CD4-positive, alpha-beta T cell (primary cell): ENCODE data around the gene ZNF81. TPM values are rescaled to one million over a fixed set of nuclear protein-coding genes. Genes with fewer than 3 reads are reported as not detected.

Experiments used
- ATAC-seq: fragments of 200-7000 bp; cut with Tn5 transposase; one replicate; pipeline ENCODE4 v1.10.0; 2022; ENCODE audit warnings: mild to moderate bottlenecking; ENCODE audit not compliant: poor library complexity
- CTCF ChIA-PET: fragments of 350-600 bp; sonication (Branson Sonifier 250); formaldehyde crosslinking; loops from one replicate; lab custom pipeline; 2021; ENCODE audit warnings: antibody characterized with exemption, inconsistent platforms; lab: Charles Lee
- POLR2A ChIA-PET: fragments of 350-600 bp; sonication (Branson Sonifier 250); formaldehyde crosslinking; loops from one replicate; lab custom pipeline; 2021; ENCODE audit warnings: antibody characterized with exemption, inconsistent platforms; lab: Charles Lee
- DNase-seq, 14 experiments: peaks; one replicate each; pipeline ENCODE4 v3.0.0-alpha.2; 2013 to 2020; ENCODE audit warnings: mixed read lengths in 2 of 14
- H3K27ac ChIP-seq, 2 donors: one replicate each; pipeline versions ENCODE4 v1.5.1 to v1.7.0; 2013; ENCODE audit warnings: low read length in 2 of 2, low read depth in 1 of 2, mild to moderate bottlenecking in 1 of 2
- H3K27me3 ChIP-seq, 2 experiments: 1 replicate in 1 of 2; 2 replicates in 1 of 2; pipeline versions ENCODE4 v1.6.1 to v1.7.0; 2013; ENCODE audit warnings: low read length in 2 of 2, control low read depth in 1 of 2, mild to moderate bottlenecking in 1 of 2, moderate library complexity in 1 of 2; ENCODE audit not compliant: insufficient read depth in 2 of 2, control insufficient read depth in 1 of 2
- H3K36me3 ChIP-seq: one replicate; pipeline ENCODE4 v1.6.1; 2013; ENCODE audit warnings: low read length, control low read depth; ENCODE audit not compliant: insufficient read depth
- H3K4me1 ChIP-seq: one replicate; pipeline ENCODE4 v1.6.1; 2013; ENCODE audit warnings: low read length, control low read depth; ENCODE audit not compliant: insufficient read depth
- H3K4me3 ChIP-seq: one replicate; pipeline ENCODE4 v1.5.1; 2013; ENCODE audit warnings: mild to moderate bottlenecking, low read length, moderate library complexity
- H3K9me3 ChIP-seq, 2 experiments: 1 replicate in 1 of 2; 2 replicates in 1 of 2; pipeline versions ENCODE4 v1.6.1 to v1.7.0; 2013; ENCODE audit warnings: low read length in 2 of 2, mild to moderate bottlenecking in 2 of 2, control low read depth in 1 of 2, moderate library complexity in 1 of 2; ENCODE audit not compliant: control insufficient read depth in 1 of 2, insufficient read depth in 1 of 2
- H3K27ac Mint-ChIP-seq: one replicate; pipeline ENCODE4 v1.8.0; 2020; ENCODE audit warnings: mixed read lengths
- H3K27me3 Mint-ChIP-seq: one replicate; pipeline ENCODE4 v1.8.0; 2021; ENCODE audit warnings: mixed read lengths
- H3K36me3 Mint-ChIP-seq: one replicate; pipeline ENCODE4 v1.8.0; 2021; ENCODE audit warnings: low read depth, mixed read lengths
- H3K4me1 Mint-ChIP-seq: one replicate; pipeline ENCODE4 v1.8.0; 2021; ENCODE audit warnings: low read depth, mixed read lengths
- H3K4me3 Mint-ChIP-seq: one replicate; pipeline ENCODE4 v1.8.0; 2020; ENCODE audit warnings: mild to moderate bottlenecking, mixed read lengths
- H3K9me3 Mint-ChIP-seq: one replicate; pipeline ENCODE4 v1.8.0; 2020; ENCODE audit warnings: mixed read lengths
- CTCF ChIP-seq: fragments of 200-600 bp; IDR thresholded peaks from one replicate; pipeline ENCODE4 v1.8.0; 2022; ENCODE audit warnings: antibody characterized with exemption, mild to moderate bottlenecking
- intact Hi-C, 2 experiments: fragments of 100-400 bp; cut with DNase I in 1 of 2; cut with micrococcal nuclease in 1 of 2; formaldehyde crosslinking; loops; one replicate each; pipeline versions ENCODE4 v1.15.1 to v1.9.0; 2023 to 2025; cut with DNase I, micrococcal nuclease
- total RNA-seq, 174 experiments: library from RNA in 2 of 174; stranded (reverse) in 2 of 174; gene quantifications; one replicate each; pipeline ENCODE4 v1.2.3 and lab custom pipeline; 2021 to 2026

ZNF81 gene
- total RNA-seq, 2 experiments from 2014 or later = 5.1 to 5.7 TPM

GRCh38 chrX:47862680-47863079 lies 26.0 kb downstream of the ZNF81 start:
- Histone ChIP-seq H3K36me3 (peaks cover 19% of the 10 kb centered on the region), H3K4me3 (no peak overlapping the region), H3K9me3 (no peaks in the 10 kb centered on the region), H3K27ac (no peak overlapping the region), H3K27me3 (no peaks in the 10 kb centered on the region), H3K4me1 (no peaks in the 10 kb centered on the region)
- POLR2A ChIA-PET = no interaction called here
- no peak for TF ChIP-seq CTCF
- DNase-seq = no peak
- H3K4me3 Mint-ChIP-seq = no peak overlapping the region
- ATAC-seq = no peak
- no peaks in the 10 kb centered on the region for H3K27me3 Mint-ChIP-seq
- no peak overlapping the region for H3K27ac Mint-ChIP-seq
- H3K9me3 Mint-ChIP-seq = no peaks in the 10 kb centered on the region
- intact Hi-C loops = no loop called here
- peaks cover 54% of the 10 kb centered on the region for H3K36me3 Mint-ChIP-seq
- H3K4me1 Mint-ChIP-seq = no peaks in the 10 kb centered on the region
- CTCF ChIA-PET = no interaction called here

- H3K27me3 ChIP-seq = no peaks in the 10 kb centered on the region
- H3K9me3 ChIP-seq = no peaks in the 10 kb centered on the region
- peaks cover 56% of the 10 kb centered on the region for H3K36me3 Mint-ChIP-seq
- no peak overlapping the region for H3K27ac ChIP-seq
- no peaks in the 10 kb centered on the region for H3K9me3 Mint-ChIP-seq
- ChIA-PET POLR2A (no interaction called here), CTCF (no interaction called here)
- H3K4me1 Mint-ChIP-seq = no peaks in the 10 kb centered on the region
- no peak overlapping the region for H3K4me3 ChIP-seq
- H3K4me3 Mint-ChIP-seq = no peak overlapping the region
- peaks cover 19% of the 10 kb centered on the region for H3K36me3 ChIP-seq
- intact Hi-C loops = no loop called here
- ATAC-seq (no peak), DNase-seq (no peak)
- H3K27me3 Mint-ChIP-seq = no peaks in the 10 kb centered on the region
- H3K4me1 ChIP-seq = no peaks in the 10 kb centered on the region
- TF ChIP-seq CTCF = no peak
- H3K27ac Mint-ChIP-seq = no peak overlapping the region
These were observed 26.5 kb downstream of the ZNF81 start for GRCh38 chrX:47863187-47863586.

- TF ChIP-seq CTCF = no peak
- peaks cover 63% of the 10 kb centered on the region for H3K36me3 Mint-ChIP-seq
- POLR2A ChIA-PET = no interaction called here
- ATAC-seq (no peak), DNase-seq (no peak)
- no peaks in the 10 kb centered on the region for H3K9me3 Mint-ChIP-seq
- CTCF ChIA-PET = no interaction called here
- Histone ChIP-seq H3K4me3 (no peak overlapping the region), H3K36me3 (peaks cover 19% of the 10 kb centered on the region), H3K9me3 (no peaks in the 10 kb centered on the region), H3K27me3 (no peaks in the 10 kb centered on the region), H3K27ac (no peak overlapping the region), H3K4me1 (no peaks in the 10 kb centered on the region)
- no peak overlapping the region for H3K27ac Mint-ChIP-seq
- intact Hi-C loops = no loop called here
- H3K27me3 Mint-ChIP-seq = no peaks in the 10 kb centered on the region
- no peaks in the 10 kb centered on the region for H3K4me1 Mint-ChIP-seq
- H3K4me3 Mint-ChIP-seq = no peak overlapping the region
These were observed 27.6 kb downstream of the ZNF81 start for GRCh38 chrX:47864300-47864699.
